Skeletal muscle satellite cell (primary cell): ENCODE results near the gene GATA6. TPM values are rescaled to one million over a fixed set of nuclear protein-coding genes. Genes with fewer than 3 reads are reported as not detected.

Experiments
- H3K27me3 ChIP-seq: 2 replicates; pipeline ENCODE4 v1.7.0; 2013; ENCODE audit warnings: low read length; ENCODE audit not compliant: control insufficient read depth, insufficient read depth
- H3K36me3 ChIP-seq: 2 replicates; pipeline ENCODE4 v1.7.0; 2013; ENCODE audit warnings: mild to moderate bottlenecking, control low read depth, low read length; ENCODE audit not compliant: insufficient read depth
- H3K4me1 ChIP-seq: 2 replicates; pipeline ENCODE4 v1.7.0; 2013; ENCODE audit warnings: low read length; ENCODE audit not compliant: control insufficient read depth, insufficient read depth
- H3K4me2 ChIP-seq: 2 replicates; pipeline ENCODE4 v1.7.0; 2013; ENCODE audit warnings: mild to moderate bottlenecking, low read length
- H3K4me3 ChIP-seq: 2 replicates; pipeline ENCODE4 v1.7.0; 2013; ENCODE audit warnings: low read length
- H3K9ac ChIP-seq: 2 replicates; pipeline ENCODE4 v1.7.0; 2013; ENCODE audit warnings: mild to moderate bottlenecking, low read depth, low read length, moderate library complexity
- H3K9me3 ChIP-seq: replicated peaks from 2 replicates; pipeline ENCODE4 v1.7.0; 2013; ENCODE audit warnings: mild to moderate bottlenecking, control low read depth, low read length
- small RNA-seq: library from RNA; depleted of rRNA; stranded (forward); fragments of <200 nt; gene quantifications from one replicate; pipeline ENCODE3, GENCODE V24; 2012

The GATA6 gene

GRCh38 chr18:22238036-22238435 lies 68.6 kb downstream of the GATA6 start:
- Histone ChIP-seq H3K27me3 (no peaks in the 10 kb centered on the region), H3K4me3 (no peak overlapping the region), H3K4me2 (no peak overlapping the region), H3K9ac (no peak overlapping the region), H3K9me3 (peaks cover 7% of the 10 kb centered on the region), H3K36me3 (no peaks in the 10 kb centered on the region), H3K4me1 (no peaks in the 10 kb centered on the region)

GRCh38 chr18:22238681-22239080 lies 69.3 kb downstream of the GATA6 start:
- H3K4me2 ChIP-seq = no peak overlapping the region
- no peaks in the 10 kb centered on the region for H3K4me1 ChIP-seq
- H3K4me3 ChIP-seq = no peak overlapping the region
- H3K9ac ChIP-seq = no peak overlapping the region
- no peaks in the 10 kb centered on the region for H3K36me3 ChIP-seq
- H3K9me3 ChIP-seq = peaks cover 7% of the 10 kb centered on the region
- H3K27me3 ChIP-seq = no peaks in the 10 kb centered on the region

- Histone ChIP-seq H3K4me1 (no peaks in the 10 kb centered on the region), H3K36me3 (no peaks in the 10 kb centered on the region), H3K9ac (no peak overlapping the region), H3K4me3 (no peak overlapping the region), H3K4me2 (no peak overlapping the region), H3K27me3 (no peaks in the 10 kb centered on the region), H3K9me3 (peaks cover 7% of the 10 kb centered on the region)
These were observed 72.6 kb downstream of the GATA6 start for GRCh38 chr18:22241921-22242361.

GRCh38 chr18:22243513-22243912 lies 74.1 kb downstream of the GATA6 start:
- Histone ChIP-seq H3K9me3 (peaks cover 3% of the 10 kb centered on the region), H3K4me2 (no peak overlapping the region), H3K36me3 (no peaks in the 10 kb centered on the region), H3K4me1 (no peaks in the 10 kb centered on the region), H3K4me3 (no peak overlapping the region), H3K27me3 (no peaks in the 10 kb centered on the region), H3K9ac (no peak overlapping the region)

GRCh38 chr18:22250026-22250425 lies 80.6 kb downstream of the GATA6 start:
- Histone ChIP-seq H3K9me3 (no peaks in the 10 kb centered on the region), H3K27me3 (no peaks in the 10 kb centered on the region), H3K4me2 (no peak overlapping the region), H3K9ac (no peak overlapping the region), H3K36me3 (no peaks in the 10 kb centered on the region), H3K4me1 (no peaks in the 10 kb centered on the region), H3K4me3 (no peak overlapping the region)

GRCh38 chr18:22250591-22250996 lies 81.2 kb downstream of the GATA6 start:
- H3K4me2 ChIP-seq = no peak overlapping the region
- no peaks in the 10 kb centered on the region for H3K27me3 ChIP-seq
- H3K4me3 ChIP-seq = no peak overlapping the region
- no peaks in the 10 kb centered on the region for H3K9me3 ChIP-seq
- H3K4me1 ChIP-seq = no peaks in the 10 kb centered on the region
- no peak overlapping the region for H3K9ac ChIP-seq
- H3K36me3 ChIP-seq = no peaks in the 10 kb centered on the region

Small RNAs within 50 kb of the gene (small RNA-seq; reads per million reads assigned to genes)
- gene RNU6-702P (not detected), gene RNU6ATAC20P (not detected)
